Endodermal cell (in vitro differentiated cells): Measurements from ENCODE around the gene MACROD2. TPM values are rescaled to one million over a fixed set of nuclear protein-coding genes. Genes with fewer than 3 reads are reported as not detected.

Experiments used
- DNase-seq: peaks from one replicate; pipeline ENCODE4 v3.0.0-alpha.2; 2017
- H3K27ac ChIP-seq: 2 replicates; pipeline ENCODE4 v1.5.1; 2013; ENCODE audit warnings: mild to moderate bottlenecking, low read depth, low read length, moderate library complexity
- H3K27me3 ChIP-seq: 2 replicates; pipeline ENCODE4 v1.6.1; 2013; ENCODE audit warnings: mild to moderate bottlenecking, low read length, moderate library complexity; ENCODE audit not compliant: insufficient read depth, control insufficient read depth, poor library complexity, severe bottlenecking
- H3K36me3 ChIP-seq: 2 replicates; pipeline ENCODE4 v1.7.0; 2013; ENCODE audit warnings: mild to moderate bottlenecking, low read length, moderate library complexity; ENCODE audit not compliant: control insufficient read depth, insufficient read depth
- H3K4me1 ChIP-seq: one replicate; pipeline ENCODE4 v1.7.0; 2013; ENCODE audit warnings: low read length; ENCODE audit not compliant: control insufficient read depth, insufficient read depth
- H3K4me3 ChIP-seq: 2 replicates; pipeline ENCODE4 v1.5.1; 2013; ENCODE audit warnings: mild to moderate bottlenecking, low read length, moderate library complexity
- H3K9ac ChIP-seq: 2 replicates; pipeline ENCODE4 v1.6.1; 2013; ENCODE audit warnings: mild to moderate bottlenecking, low read length, moderate library complexity; ENCODE audit not compliant: poor library complexity, severe bottlenecking; ENCODE audit errors: extremely low read depth
- H3K9me3 ChIP-seq: 2 replicates; pipeline ENCODE4 v1.6.1; 2013; ENCODE audit warnings: mild to moderate bottlenecking, low read length, moderate library complexity; ENCODE audit not compliant: control insufficient read depth
- H3K27ac Mint-ChIP-seq: 2 replicates; pipeline ENCODE4 v1.8.0; 2020; ENCODE audit warnings: mixed read lengths
- H3K27me3 Mint-ChIP-seq: 2 replicates; pipeline ENCODE4 v1.8.0; 2021; ENCODE audit warnings: mild to moderate bottlenecking, mixed read lengths; ENCODE audit not compliant: insufficient read depth
- H3K36me3 Mint-ChIP-seq: 2 replicates; pipeline ENCODE4 v1.8.0; 2020; ENCODE audit warnings: low read depth, mixed read lengths
- H3K4me1 Mint-ChIP-seq: 2 replicates; pipeline ENCODE4 v1.8.0; 2020; ENCODE audit warnings: mixed read lengths
- H3K4me3 Mint-ChIP-seq: 2 replicates; pipeline ENCODE4 v1.8.0; 2020; ENCODE audit warnings: mild to moderate bottlenecking, moderate library complexity, mixed read lengths
- H3K9me3 Mint-ChIP-seq: 2 replicates; pipeline ENCODE4 v1.8.0; 2020; ENCODE audit warnings: mild to moderate bottlenecking, mixed read lengths
- WGBS, 2 experiments: methylation state at CpG; one replicate each; pipeline versions ENCODE4 v1.1.5 to v1.1.7; 2013; ENCODE audit warnings: missing lambda C conversion rate in 2 of 2, mixed read lengths in 1 of 2; ENCODE audit not compliant: insufficient coverage in 1 of 2, insufficient read length in 1 of 2; 5-methylcytosine and 5-hydroxymethylcytosine counted together
- total RNA-seq, 2 donors: library from RNA; stranded (reverse); fragmentation: NEBNext Ultra II Directional in 1 of 2; extraction: Animal tissue kit (Norgen Biotek cat#: 25700) in 1 of 2; gene quantifications; 2 replicates in 1 of 2; 3 replicates in 1 of 2; pipeline ENCODE4 v1.2.1, GENCODE V29; 2021
- TF ChIP-seq, protein P1 (sequence below): fragments of 200-600 bp; sonication (generic); conservative IDR thresholded peaks from 2 replicates; pipeline ENCODE4 v1.5.0; 2021; ENCODE audit warnings: antibody characterized with exemption, mild to moderate bottlenecking

MACROD2 gene
- total RNA-seq, 2 donors from 2014 or later, result 2.3 to 4.8 TPM

DNA sequence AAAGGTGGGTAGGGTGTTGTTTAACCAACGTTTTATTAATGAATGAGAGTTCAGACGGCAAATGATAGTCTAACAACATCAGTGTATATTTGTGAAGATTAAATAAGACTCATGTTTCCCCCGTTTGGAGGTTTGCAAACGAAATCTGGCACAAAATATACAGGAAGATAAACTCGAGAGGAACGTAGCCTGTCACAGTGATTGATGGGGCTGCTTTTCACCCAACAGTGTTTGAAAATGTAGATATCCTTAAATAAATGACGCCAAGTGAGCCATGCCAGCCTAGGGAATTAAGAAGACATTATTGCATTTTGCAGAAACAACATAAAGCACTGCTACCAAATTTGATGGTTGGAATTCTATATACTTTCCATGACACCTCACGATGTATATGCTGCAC lies 1038.6 kb downstream of the MACROD2 start:
- no peak overlapping the region for H3K4me3 Mint-ChIP-seq
- DNase-seq, result no peak
- H3K36me3 ChIP-seq, result no peaks in the 10 kb centered on the region
- H3K36me3 Mint-ChIP-seq, result no peaks in the 10 kb centered on the region
- no peak overlapping the region for H3K4me3 ChIP-seq
- H3K27me3 ChIP-seq, result no peaks in the 10 kb centered on the region
- TF ChIP-seq, protein P1, sequence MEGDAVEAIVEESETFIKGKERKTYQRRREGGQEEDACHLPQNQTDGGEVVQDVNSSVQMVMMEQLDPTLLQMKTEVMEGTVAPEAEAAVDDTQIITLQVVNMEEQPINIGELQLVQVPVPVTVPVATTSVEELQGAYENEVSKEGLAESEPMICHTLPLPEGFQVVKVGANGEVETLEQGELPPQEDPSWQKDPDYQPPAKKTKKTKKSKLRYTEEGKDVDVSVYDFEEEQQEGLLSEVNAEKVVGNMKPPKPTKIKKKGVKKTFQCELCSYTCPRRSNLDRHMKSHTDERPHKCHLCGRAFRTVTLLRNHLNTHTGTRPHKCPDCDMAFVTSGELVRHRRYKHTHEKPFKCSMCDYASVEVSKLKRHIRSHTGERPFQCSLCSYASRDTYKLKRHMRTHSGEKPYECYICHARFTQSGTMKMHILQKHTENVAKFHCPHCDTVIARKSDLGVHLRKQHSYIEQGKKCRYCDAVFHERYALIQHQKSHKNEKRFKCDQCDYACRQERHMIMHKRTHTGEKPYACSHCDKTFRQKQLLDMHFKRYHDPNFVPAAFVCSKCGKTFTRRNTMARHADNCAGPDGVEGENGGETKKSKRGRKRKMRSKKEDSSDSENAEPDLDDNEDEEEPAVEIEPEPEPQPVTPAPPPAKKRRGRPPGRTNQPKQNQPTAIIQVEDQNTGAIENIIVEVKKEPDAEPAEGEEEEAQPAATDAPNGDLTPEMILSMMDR, result no peak
- WGBS, 2 experiments, result 79 to 91% methylated on average over 7 to 8 of the region's 8 CpGs
- H3K4me1 Mint-ChIP-seq, result no peaks in the 10 kb centered on the region
- no peaks in the 10 kb centered on the region for H3K27me3 Mint-ChIP-seq
- H3K27ac ChIP-seq, result no peak overlapping the region
- H3K27ac Mint-ChIP-seq, result no peak overlapping the region
- no peaks in the 10 kb centered on the region for H3K9me3 Mint-ChIP-seq
- H3K9ac ChIP-seq, result no peak overlapping the region
- no peaks in the 10 kb centered on the region for H3K9me3 ChIP-seq
- no peaks in the 10 kb centered on the region for H3K4me1 ChIP-seq

DNA sequence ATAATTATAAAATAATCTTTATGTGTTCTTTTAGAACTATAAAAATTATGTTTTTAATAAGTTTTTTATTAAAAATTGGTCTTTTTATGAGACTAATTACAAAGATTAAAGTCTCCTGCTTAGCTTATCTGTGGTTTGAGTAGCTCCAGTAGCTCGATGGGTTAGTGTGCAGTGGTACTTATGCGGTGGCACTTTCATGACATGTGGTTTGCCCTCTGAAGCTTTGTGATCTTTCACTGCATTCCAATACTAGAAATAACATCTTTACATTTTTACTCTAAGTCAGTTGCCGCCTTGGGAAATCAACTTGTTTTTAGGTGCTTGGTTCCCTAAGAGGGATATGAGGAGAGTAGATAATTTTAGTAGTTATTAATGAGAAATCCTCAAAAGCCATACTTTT lies 1041.6 kb downstream of the MACROD2 start:
- no peaks in the 10 kb centered on the region for H3K36me3 Mint-ChIP-seq
- Histone ChIP-seq H3K27ac (no peak overlapping the region), H3K4me3 (no peak overlapping the region), H3K9me3 (no peaks in the 10 kb centered on the region), H3K27me3 (no peaks in the 10 kb centered on the region), H3K4me1 (no peaks in the 10 kb centered on the region), H3K36me3 (no peaks in the 10 kb centered on the region), H3K9ac (no peak overlapping the region)
- no peaks in the 10 kb centered on the region for H3K9me3 Mint-ChIP-seq
- TF ChIP-seq, protein P1, result no peak
- H3K27ac Mint-ChIP-seq, result no peak overlapping the region
- H3K27me3 Mint-ChIP-seq, result no peaks in the 10 kb centered on the region
- no peak overlapping the region for H3K4me3 Mint-ChIP-seq
- no peaks in the 10 kb centered on the region for H3K4me1 Mint-ChIP-seq
- WGBS, 2 experiments, result 89% methylated on average over 3 of the region's 3 CpGs; no CpG with 5 or more reads in 1 of the 2 experiments
- DNase-seq, result no peak

DNA sequence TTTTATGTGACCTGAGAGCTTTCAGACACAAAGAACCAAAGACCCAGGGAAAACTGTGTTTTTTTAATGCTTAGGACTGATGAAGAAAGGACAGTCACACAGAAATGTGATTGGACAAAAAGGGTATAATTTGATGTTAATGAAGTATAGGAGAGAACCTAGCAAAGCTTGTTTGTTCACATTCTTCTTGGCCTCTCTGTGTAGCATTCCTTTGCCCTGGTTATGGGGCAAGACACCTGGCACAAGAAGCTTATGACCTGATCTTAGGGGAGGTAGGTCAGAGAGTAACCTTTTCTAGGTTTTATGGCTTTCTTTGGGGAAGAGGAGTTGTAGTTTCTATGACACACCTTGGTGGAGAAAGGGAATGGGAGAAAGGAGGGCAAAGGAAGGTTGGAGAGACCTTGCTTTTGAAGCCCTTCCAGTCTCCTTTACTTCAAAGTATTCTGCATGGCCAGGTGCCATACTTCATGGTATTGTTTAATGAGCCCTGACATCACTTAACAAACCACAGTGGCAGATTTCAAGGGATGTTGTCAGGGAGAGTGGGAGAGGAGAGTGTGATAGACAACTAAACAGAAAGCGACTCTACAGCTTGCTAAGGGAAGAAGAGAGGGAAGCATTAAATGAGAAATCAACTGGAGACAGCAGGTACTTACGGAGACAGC lies 1043.9 kb downstream of the MACROD2 start:
- no peaks in the 10 kb centered on the region for H3K4me1 ChIP-seq
- Mint-ChIP-seq H3K27me3 (no peaks in the 10 kb centered on the region), H3K36me3 (no peaks in the 10 kb centered on the region), H3K9me3 (no peaks in the 10 kb centered on the region), H3K4me3 (no peak overlapping the region), H3K4me1 (no peaks in the 10 kb centered on the region), H3K27ac (no peak overlapping the region)
- no peak for DNase-seq
- H3K4me3 ChIP-seq, result no peak overlapping the region
- H3K9ac ChIP-seq, result no peak overlapping the region
- H3K27ac ChIP-seq, result no peak overlapping the region
- 88 to 93% methylated on average over 1 to 2 of the region's 2 CpGs for WGBS, 2 experiments
- no peaks in the 10 kb centered on the region for H3K9me3 ChIP-seq
- H3K27me3 ChIP-seq, result no peaks in the 10 kb centered on the region
- TF ChIP-seq, protein P1, result no peak
- H3K36me3 ChIP-seq, result no peaks in the 10 kb centered on the region
